HG03342 (cell line): ENCODE measurements around the gene OPTC.
"Not testable (repeated sequence)": the region's sequence is repeated elsewhere in the genome, so short reads cannot be mapped to it uniquely, and the experiment has no call there.

Source experiments
- ATAC-seq: cut with Tn5 transposase; IDR thresholded peaks from one replicate; pipeline ENCODE4 v1.9.1; 2021; ENCODE audit warnings: mild to moderate bottlenecking, moderate library complexity; ENCODE audit not compliant: unreplicated experiment

Gene OPTC

DNA sequence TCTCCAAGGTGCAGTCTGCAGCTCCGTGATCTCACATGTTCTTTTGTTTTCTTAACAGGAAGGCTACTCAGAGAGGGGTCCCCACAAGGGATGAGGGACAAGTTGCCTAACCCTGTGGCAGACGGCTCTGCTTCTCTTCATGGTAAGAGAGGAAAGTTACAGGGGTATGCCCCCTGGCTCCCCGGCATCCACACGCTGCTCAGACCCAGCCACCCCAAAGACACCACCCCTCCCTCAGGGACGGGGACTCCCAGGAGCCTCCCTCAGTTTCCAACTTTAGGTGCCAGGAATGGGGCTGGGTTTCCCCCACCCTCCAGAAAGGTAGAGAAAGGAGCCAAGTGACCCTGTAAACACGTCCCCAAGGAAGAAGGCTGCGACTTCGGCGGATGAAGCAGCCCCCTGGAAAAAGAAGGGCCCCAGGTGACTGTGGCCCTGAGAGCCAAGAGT lies 19.7 kb downstream of the OPTC start:
- ATAC-seq: no peak

DNA sequence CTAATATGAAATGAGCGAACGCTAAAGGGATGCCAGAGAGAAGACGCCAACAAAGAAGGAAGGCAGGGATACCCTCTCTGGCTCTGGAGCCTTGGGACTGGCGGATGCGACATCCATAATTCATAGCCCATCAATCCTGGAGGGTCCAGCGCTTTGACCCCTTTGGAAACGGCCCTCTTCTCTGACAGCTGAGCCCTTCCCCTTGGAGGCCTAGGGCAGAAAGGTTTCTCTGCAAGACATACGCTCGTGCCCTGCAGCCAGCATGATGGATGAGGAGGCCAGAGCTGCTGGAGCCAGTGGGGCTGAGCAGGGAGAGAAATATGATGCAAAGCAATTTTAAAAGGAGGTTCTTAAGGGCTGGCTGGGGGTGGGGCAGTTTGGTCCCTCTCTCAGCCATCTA lies 22.2 kb downstream of the OPTC start:
- no peak for ATAC-seq

DNA sequence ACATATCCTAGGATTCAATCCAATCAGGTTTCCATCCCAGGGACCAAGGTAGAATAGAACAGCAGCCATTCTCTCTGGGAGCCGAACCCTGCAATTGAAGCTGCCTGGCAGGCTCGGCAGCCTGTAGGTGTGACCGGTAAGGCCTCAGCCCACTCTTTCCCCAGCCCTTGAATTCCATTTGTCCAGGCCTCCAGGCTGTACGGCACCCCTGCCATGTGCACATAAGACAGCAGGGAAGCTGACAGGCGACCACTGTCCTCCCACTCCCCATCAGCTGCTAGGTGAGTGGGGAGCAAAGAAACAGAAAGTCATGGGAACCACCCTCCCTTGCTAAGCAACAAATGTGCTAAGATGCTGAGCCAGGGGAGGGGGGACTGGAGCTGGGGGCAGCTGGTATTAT lies 23.0 kb downstream of the OPTC start:
- ATAC-seq: no peak

DNA sequence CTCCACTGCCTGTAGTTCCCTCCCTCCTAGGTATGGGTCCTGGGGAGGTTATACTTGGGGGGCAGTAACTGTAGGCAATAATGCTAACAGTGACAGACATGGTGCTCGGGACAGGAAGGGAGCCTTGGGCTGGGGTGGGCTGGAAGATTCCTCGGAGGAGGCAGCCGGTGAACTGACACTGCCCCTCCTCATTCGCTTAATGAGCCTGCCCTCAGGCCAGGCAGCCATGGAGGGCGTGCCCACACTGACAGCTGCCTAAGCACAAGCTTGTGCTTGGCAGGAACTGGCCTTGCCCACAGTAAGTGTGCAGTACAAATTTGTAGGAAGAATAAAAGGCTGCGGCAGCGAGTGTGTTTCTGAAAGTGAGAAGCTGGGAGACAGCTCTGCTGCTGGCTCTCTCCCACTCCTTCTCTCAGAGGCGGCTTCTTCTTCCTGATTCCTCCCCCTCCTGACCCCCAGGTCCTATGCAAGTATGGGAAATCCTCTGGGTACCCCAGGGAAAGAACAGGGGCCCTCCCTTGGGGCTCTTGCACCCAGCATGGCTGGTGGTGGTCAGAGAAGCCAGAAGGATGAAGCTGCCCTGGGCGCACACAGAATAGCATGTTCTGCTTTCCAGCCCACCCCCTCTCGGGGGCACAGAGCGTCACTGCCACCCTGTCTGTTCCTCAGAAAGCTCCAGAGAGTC lies 23.6 kb downstream of the OPTC start:
- ATAC-seq: no peak

DNA sequence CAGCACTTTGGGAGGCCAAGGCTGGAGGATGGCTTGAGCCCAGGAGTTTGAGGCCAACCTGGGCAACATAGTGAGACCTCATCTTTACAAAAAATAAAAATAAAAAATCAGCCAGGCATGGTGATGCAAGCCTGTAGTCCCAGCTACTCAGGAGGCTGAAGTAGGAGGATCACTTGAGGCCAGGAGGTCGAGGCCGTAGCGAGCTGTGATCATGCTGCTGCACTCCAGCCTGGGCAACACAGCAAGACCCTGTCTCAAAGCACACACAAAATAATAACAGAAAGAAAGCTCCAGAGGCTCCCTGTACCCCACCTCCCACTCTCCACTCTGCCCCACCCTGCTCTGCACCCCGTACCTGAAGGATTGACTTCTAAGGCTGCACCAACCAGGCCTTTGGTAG lies 24.2 kb downstream of the OPTC start:
- not testable (repeated sequence) for ATAC-seq

DNA sequence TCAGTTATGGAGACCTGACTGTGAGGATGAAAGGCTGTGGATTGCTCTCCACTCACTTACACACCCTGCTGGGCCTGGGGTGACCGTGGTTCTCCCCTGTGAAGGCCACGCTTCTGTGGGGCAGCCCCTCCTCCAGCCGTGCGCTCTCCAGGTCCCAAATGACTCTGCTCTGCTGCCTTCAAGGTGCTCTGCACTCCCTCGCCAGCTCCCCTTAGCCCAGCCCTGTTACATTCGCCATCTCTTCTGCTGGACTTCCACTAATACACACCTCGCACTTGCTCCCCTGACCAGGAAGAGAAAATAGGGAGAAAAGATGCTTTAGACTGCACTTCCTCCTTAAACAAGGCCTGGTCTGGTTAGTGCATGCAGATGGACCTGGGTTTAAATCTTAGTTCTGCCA lies 24.6 kb downstream of the OPTC start:
- ATAC-seq: no peak

DNA sequence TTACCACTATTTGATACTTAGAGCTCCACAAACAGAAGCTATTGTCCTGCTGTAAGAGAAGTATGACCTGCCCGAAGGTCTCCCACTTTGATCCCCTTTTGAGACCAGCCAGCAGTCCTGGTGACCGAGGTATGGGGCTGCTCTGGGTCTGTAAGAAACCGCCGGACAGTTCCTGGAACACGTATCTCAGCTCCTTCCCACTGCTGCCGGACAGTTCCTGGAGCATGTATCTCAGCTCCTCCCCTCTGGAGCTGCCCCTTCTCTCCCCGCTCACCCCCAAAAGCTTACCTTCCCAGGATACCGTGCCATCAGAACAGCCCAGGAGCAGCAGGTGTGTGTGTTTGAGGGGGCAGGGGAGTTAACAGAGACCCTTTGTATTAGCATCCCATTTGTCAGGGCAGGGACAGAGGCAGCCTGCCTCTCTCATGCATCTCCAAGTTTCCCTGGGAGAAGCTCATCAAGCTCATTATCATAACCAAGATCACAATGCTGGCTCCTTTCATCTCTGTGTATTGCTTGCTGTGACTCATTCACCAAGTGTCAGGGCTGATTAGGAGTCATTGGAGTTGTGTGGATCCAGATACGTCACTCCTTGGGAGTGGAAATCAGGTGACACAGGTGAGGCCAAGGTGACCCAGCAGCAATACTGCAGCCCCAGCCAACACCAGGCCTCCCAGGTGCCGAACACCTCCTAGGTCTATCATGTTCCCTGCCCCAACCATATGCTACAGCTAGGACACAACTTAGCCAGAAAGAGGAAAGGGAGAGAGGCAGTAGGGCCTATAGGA lies 25.3 kb downstream of the OPTC start:
- ATAC-seq: no peak

DNA sequence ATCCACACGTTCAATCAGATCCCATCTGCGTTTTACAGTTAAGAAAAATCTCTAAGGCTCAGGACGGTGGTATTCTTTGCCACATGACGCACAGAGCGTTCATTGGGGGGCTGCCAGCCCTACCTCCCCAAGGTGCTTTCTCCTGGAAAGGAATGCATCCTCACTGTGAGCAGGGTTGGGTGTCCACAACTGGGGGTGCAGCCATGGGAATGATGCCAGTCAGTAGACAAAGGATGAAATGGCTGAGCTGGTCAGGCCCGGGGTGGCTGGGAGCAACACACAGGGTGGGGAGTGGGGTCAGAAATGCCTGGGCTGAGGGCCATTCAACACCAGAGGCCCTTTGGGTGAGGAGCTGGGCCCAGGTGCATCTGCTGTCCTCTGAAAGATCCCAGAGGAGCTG lies 25.9 kb downstream of the OPTC start:
- no peak for ATAC-seq

DNA sequence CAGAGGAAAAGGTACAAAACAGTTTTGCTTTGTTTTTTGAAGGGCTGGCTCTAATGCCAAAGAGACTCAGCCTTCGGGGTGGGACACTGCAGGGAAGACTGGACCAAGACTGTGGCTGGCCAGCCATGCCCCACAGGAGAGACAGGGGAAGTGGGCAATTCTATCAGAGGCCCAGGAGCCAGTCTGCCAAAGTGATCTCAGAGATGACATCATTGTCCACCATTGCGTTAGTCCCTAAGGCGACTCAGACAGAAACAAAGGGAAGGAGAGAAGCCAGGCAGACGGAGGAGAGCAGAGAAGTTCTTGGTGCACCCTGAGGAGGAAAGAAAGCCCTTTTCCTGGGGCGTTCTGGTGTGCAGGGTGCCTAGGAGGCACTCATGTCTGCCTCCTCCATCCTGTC lies 26.4 kb downstream of the OPTC start:
- no peak for ATAC-seq

DNA sequence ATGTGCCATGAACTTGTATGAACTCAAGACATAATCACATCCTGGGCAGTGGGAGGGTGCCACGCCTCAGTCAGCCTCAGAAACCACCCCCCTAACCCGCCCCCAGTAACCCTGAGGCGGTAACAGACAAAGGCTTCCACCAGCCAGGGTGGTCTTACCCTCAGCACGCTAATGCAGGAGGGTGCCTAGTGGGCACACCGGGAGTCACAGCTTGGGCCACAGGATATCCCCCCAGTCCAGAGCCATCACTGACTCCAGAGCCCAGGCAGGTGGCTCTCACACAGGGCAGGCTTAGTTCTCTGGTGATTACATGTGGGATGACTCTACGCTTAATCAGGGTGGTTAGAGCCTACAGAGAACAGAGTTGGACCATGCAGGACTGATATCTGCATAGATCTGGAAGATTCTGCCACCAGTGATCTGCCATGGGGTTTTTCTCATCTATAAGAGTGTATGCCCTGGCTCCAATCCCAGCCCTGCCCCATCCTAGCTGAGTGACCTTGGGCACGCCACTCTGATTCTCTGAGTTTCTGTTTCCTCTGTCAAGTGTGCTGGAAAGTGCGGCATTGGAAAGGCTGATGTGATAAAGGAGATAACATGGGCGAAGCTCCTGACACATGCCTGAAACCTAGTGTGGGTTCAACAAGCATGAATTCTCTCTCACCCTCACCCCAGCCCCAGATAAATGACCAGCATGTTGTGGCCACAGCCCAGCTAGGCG lies 27.3 kb downstream of the OPTC start:
- no peak for ATAC-seq

DNA sequence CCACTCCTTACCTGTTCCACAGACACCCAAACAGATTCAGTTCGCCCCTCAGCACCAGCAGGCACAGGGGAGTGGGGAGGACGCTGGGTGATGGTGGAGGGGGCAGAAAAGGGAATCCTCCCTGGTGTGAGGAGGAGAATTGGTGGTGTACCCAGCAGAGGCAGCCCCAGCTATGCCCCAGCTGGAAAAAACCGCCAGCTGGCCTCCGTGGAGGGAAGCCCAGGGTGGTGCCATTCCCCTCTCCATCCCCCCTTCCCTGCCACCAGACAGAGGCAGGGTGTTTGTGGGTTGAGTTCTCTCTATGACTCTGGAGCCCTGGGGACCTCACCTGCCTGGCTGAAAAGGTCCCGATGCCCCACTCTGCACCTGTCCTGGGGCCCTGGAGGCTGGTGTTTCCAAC lies 27.9 kb downstream of the OPTC start:
- no peak for ATAC-seq

DNA sequence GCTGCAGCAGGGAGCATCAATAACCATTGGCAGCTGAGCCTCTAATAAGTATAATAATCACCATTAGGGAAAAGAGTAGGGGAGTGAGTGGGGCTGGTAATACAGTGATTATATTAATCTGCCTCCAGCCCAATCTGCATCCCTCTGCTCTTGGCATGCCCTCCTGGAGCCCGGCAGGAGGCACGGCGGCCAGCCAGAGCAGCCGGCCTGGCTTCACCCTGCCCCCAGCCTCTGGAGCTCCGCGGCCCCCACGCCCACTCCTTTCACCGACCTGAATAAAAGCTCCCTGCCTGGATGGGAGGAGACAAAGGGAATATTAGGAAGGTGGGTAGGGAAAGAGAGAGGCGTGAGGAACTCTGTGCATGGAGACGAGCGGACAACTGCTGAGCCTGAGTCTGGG lies 28.3 kb downstream of the OPTC start:
- ATAC-seq: no peak

DNA sequence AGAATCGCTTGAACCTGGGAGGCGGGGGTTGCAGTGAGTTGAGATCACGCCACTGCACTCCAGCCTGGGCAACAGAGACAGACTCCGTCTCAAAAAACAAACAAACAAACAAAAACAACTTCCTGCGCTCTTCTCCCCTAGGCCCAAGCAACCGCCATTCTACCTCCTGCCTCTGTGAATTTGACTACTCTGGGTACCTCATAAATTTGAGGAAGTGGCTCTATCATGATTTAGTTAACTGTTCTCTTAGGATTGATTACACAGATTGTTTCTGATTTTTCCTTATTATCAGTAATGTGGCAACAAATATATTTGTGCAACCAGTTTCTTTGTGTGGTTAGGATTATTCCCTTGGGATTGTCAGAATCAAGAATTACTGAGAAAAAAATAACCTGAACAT lies 29.7 kb downstream of the OPTC start:
- ATAC-seq: no peak

DNA sequence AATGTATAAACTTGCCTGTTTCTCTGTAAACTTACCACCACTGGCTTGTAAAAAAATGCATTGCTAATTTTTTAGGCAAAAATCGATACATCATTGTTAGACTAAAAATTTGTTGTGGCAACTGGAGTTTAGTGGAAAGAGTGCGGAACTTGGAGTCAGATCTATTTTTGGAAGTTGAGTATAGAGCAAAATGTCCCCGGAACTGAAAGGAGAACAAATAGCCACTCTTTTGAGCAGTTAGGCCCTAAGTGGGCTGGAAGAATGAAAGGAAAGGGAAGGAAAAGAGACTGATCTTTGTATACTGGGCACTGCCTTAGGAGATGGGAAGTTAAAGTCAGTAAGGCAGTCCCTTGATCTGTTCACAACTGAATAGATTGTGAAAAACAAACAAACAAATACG lies 30.2 kb downstream of the OPTC start:
- no peak for ATAC-seq

DNA sequence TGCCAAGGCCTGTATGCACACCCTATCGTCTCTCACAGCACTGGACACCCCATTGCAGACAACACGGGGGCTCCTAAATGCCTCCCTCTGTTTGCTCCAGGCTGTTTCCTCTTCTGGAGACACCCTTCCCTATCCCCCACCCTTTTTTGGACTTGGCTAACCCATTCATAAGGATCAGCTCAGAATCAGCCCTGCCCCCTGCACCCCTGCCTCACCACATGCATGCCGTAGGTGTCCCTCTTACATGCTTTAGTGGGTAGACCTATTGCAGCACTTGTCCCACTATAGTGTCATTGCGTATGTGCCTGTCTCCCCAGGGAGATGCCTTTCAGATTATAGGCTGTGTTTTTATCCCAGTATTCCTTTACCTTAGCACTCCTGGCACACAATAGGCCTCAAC lies 30.9 kb downstream of the OPTC start:
- ATAC-seq: no peak

DNA sequence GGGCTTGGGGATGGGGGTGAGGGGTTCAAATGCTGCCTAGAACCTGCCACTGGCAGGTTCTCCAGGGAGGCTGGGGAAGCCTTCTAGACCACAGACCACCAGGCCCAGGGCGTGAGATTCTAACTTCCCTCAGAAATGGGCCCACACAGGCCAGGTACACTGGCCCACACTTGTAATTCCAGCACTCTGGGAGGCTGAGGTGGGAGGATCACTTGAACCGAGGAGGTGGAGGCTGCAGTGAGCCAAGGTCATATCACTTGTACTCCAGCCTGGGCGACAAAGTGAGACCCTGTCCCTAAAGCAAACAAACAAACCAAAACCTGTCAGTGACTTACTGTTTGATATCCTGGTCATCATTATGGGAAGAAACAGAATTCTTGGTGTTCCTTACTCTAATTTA lies 31.7 kb downstream of the OPTC start:
- ATAC-seq: no peak

DNA sequence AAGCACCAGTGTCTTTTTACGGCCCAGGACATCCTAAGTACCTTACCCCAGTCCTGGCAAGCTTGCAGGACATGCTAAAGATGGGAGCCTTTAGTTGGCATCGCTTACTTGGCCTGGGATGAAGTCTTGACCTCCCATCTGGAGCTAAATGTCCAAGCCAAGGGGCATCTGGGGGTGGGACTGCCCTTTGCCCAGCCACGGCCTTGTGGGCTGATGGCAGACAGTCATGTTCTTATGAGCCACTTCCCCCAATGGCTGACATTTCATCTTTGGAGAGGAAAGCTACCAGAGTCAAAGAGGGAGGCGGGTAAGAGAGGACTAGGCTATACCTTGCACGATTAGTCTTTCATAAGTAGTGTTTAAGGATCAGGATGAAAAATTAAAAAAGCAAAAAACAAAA lies 32.2 kb downstream of the OPTC start:
- no peak for ATAC-seq

DNA sequence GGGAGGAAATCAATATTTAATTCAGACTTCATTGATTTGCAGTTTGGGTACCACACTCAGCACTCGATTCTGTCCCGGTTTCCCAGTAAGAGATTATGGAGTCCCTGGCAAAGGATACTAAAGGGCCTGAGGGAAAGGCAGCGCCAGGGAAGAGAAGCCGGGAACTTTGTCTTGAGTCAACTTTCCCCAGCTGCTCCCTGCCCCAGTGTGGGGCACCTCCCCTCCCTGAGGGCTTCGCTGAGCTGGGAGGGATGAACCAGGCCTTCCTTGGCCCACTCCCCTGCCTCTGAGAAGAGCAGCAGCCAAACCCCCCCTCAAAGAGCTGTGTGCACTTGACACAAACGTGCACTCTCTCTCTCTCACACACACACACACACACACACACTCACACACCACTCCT lies 32.6 kb downstream of the OPTC start:
- ATAC-seq: no peak

DNA sequence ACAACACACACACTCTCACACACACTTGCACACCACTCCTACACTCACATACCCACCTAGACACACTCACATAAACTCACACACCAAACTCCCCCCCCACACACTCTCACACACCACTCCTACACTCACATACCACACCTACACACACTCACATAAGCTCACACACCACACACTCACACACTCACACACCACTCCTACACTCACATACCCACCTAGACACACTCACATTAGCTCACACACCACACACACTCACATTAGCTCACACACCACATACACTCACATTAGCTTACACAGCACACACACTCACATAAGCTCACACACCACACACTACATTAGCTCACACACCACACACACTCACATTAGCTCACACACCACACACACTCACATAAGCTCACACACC lies 33.1 kb downstream of the OPTC start:
- ATAC-seq: no peak

DNA sequence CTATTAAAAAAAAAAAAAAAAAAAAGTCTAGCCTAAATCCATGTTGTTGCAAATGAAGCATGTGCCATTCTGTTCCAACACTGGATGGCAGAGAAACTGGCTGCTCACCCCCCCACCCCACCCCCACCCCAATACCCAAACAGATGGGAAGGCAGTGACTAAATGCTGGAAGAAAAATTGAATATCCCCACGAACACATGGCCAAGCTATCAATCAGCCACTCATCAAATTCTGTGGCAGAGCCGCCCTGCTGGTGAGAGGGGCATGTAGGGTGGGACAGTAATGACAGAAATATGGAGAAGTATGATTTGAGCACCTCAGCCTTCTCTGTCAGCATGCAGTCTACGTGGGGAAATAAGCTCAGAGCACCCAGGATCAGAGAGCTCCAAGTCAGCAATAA lies 34.1 kb downstream of the OPTC start:
- ATAC-seq: no peak

DNA sequence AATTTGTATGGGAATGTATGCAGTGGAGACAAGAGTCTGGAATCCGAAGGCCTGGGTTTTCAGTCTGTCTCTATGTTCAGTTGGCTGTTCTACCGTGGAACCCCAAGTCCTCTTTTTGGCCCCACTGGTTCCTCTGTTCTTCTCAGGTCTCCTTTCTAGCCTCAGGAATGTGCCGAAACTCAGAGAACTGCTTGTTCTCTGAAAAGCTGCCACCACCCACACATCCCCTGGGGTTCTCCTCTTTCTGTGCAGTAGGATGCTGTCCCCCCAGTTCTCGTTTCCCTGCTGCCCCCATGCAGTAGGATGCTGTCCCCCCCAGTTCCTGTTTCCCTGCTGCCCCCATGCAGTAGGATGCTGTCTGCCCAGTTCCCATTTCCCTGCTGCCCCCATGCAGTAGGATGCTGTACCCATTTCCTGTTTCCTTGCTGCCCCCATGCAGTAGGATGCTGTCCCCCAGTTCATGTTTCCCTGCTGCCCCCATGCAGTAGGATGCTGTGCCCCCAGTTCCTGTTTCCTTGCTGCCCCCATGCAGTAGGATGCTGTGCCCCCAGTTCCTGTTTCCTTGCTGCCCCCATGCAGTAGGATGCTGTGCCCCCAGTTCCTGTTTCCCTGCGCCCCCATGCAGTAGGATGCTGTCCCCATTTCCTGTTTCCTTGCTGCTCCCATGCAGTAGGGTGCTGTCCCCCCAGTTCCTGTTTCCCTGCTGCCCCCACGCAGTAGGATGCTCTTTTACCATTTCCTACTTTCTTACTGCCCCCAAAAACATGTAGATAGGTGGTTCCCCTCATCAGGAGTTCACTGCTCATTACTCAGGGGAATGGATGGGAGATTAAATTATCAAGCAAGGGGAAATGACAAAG lies 35.3 kb downstream of the OPTC start:
- no peak for ATAC-seq
